ENCODE results near the gene RPA3. TPM values are rescaled to one million over a fixed set of nuclear protein-coding genes. Genes with fewer than 3 reads are reported as not detected.

The RPA3 gene
- total and polyA plus RNA-seq, 9 of the 15 experiments (the other 6 are each of a cell fraction or from before 2014, with no cell fraction given), result 68.5 to 265 (median 125) TPM

DNA sequence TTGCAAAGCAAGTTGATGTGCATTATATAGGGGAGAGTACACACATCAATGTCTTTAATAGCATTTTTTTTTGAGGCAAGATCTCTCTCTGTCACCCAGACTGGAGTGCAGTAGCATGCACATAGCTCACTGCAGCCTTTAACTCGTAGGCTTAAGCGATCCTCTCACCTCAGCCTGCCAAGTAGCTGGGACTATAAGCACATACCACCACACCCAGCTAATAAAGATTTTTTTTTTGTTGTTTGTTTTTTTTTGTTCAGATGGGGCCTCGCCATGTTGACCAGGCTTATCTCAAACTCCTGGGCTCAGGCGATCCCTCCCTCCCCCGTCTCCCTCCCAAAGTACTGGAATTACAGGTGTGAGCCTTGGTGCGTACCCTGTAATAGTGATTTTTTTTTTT, 76.3 kb downstream of the RPA3 start:
- Histone ChIP-seq H3K79me2 (ENCODE audit: control insufficient read depth, insufficient read depth, low read length) (peaks cover 48% of the 10 kb centered on the region), H3K9ac (ENCODE audit: insufficient read depth in 1 of 2, low read depth in 2 of 2, low read length in 2 of 2) (peak overlapping the region; percentile 1 to 82; a peak in 2 of 4 replicates), H4K20me1 (replicated peaks; ENCODE audit: control insufficient read depth, insufficient read depth, low read length) (no peaks in the 10 kb centered on the region), H3K9me3 (replicated peaks; ENCODE audit: control insufficient read depth, insufficient read depth, low read depth, low read length) (0 out of 2 replicates have a peak, but pooled peaks cover 2% of the 10 kb centered on the region), H3K27me3 (ENCODE audit: control insufficient read depth in 2 of 2, insufficient read depth in 2 of 2, low read length in 2 of 2) (no peaks in the 10 kb centered on the region), H3K4me1 (replicated peaks in 1 of 2; ENCODE audit: control insufficient read depth in 2 of 2, insufficient read depth in 2 of 2, low read length in 2 of 2) (peaks cover 0 to 3% of the 10 kb centered on the region in 2 experiments; a peak in 1 of 5 replicates), H3K4me3 (0 out of 2 replicates have a peak overlapping the region, but pooled peaks have one; percentile 62), H3K27ac (ENCODE audit: extremely low read depth, low read depth, low read length) (no peak overlapping the region; the same call in 2 of the 3 replicates), H3K4me2 (ENCODE audit: insufficient read depth, low read length) (peak overlapping the region; percentile 92), H3K9me1 (ENCODE audit: control insufficient read depth, insufficient read depth, low read length) (no peaks in the 10 kb centered on the region), H2AFZ (ENCODE audit: low read depth, low read length) (0 out of 2 replicates have a peak overlapping the region, but pooled peaks have one; percentile 98), H3K36me3 (ENCODE audit: control insufficient read depth, insufficient read depth, low read length) (peaks cover 12% of the 10 kb centered on the region; the same call in 2 of the 3 replicates)
- CTCF ChIA-PET (ENCODE audit: low intra/inter-chr PET ratio), result no interaction called here
- DNase-seq (ENCODE audit: extremely low read depth in 1 of 4, low spot score in 3 of 4) (peak in 1 of 4 experiments; percentile 34), FAIRE-seq (peak; percentile 6), ATAC-seq (peak; percentile 3; the same call in 1 of the 3 replicates)
- in situ Hi-C loops (cut with MboI), result no loop called here
- WGBS (ENCODE audit: insufficient coverage, low coverage, missing lambda C conversion rate), result 3% methylated on average over 6 of the region's 6 CpGs
- POLR2A ChIA-PET, result interaction anchor here (0.7 to 1.6 kb wide), 2 partner anchors 10 to 600 kb away, joined by 3 to 5 read pairs; no protein-coding TSS in a partner anchor
- BruUV-seq (replicated peaks), result no TSS peak
- intact Hi-C loops (cut with micrococcal nuclease), result no loop called here
- TF ChIP-seq, protein P1, sequence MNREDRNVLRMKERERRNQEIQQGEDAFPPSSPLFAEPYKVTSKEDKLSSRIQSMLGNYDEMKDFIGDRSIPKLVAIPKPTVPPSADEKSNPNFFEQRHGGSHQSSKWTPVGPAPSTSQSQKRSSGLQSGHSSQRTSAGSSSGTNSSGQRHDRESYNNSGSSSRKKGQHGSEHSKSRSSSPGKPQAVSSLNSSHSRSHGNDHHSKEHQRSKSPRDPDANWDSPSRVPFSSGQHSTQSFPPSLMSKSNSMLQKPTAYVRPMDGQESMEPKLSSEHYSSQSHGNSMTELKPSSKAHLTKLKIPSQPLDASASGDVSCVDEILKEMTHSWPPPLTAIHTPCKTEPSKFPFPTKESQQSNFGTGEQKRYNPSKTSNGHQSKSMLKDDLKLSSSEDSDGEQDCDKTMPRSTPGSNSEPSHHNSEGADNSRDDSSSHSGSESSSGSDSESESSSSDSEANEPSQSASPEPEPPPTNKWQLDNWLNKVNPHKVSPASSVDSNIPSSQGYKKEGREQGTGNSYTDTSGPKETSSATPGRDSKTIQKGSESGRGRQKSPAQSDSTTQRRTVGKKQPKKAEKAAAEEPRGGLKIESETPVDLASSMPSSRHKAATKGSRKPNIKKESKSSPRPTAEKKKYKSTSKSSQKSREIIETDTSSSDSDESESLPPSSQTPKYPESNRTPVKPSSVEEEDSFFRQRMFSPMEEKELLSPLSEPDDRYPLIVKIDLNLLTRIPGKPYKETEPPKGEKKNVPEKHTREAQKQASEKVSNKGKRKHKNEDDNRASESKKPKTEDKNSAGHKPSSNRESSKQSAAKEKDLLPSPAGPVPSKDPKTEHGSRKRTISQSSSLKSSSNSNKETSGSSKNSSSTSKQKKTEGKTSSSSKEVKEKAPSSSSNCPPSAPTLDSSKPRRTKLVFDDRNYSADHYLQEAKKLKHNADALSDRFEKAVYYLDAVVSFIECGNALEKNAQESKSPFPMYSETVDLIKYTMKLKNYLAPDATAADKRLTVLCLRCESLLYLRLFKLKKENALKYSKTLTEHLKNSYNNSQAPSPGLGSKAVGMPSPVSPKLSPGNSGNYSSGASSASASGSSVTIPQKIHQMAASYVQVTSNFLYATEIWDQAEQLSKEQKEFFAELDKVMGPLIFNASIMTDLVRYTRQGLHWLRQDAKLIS (CRISPR knock-in tag; IDR thresholded peaks at IDR 0.05), result no peak
- TF ChIP-seq TCF7L2 (IDR thresholded peaks at IDR 0.05; ENCODE audit: low read depth, low read length), result no peak
- TF ChIP-seq RBM15 (IDR thresholded peaks at IDR 0.05; ENCODE audit: insufficient read depth, low read length), result no peak
- TF ChIP-seq MYBL2 (IDR thresholded peaks at IDR 0.05; ENCODE audit: low read depth), result no peak
- no peak for TF ChIP-seq MYBL2 (CRISPR knock-in tag; IDR thresholded peaks at IDR 0.05; ENCODE audit: borderline replicate concordance)
- no peak for TF ChIP-seq BRCA1 (IDR thresholded peaks at IDR 0.05)
- TF ChIP-seq BRCA1 (CRISPR knock-in tag; IDR thresholded peaks at IDR 0.05), result no peak
- no peak for TF ChIP-seq IRF2 (CRISPR knock-in tag; IDR thresholded peaks at IDR 0.05)
- no peak for TF ChIP-seq PTTG1 (tag; IDR thresholded peaks at IDR 0.05; ENCODE audit: low read depth)
- no peak for TF ChIP-seq NRF1 (conservative IDR thresholded peaks at IDR 0.05 in 1 of 2, IDR thresholded peaks at IDR 0.05 in 1 of 2)
- TF ChIP-seq SMARCE1 (IDR thresholded peaks at IDR 0.05), result 0 out of 2 replicates have a peak, but pooled peaks have one; percentile 23
- no peak for TF ChIP-seq MAFF (IDR thresholded peaks at IDR 0.05; ENCODE audit: low read length)
- TF ChIP-seq, protein P2, sequence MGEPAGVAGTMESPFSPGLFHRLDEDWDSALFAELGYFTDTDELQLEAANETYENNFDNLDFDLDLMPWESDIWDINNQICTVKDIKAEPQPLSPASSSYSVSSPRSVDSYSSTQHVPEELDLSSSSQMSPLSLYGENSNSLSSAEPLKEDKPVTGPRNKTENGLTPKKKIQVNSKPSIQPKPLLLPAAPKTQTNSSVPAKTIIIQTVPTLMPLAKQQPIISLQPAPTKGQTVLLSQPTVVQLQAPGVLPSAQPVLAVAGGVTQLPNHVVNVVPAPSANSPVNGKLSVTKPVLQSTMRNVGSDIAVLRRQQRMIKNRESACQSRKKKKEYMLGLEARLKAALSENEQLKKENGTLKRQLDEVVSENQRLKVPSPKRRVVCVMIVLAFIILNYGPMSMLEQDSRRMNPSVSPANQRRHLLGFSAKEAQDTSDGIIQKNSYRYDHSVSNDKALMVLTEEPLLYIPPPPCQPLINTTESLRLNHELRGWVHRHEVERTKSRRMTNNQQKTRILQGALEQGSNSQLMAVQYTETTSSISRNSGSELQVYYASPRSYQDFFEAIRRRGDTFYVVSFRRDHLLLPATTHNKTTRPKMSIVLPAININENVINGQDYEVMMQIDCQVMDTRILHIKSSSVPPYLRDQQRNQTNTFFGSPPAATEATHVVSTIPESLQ (CRISPR knock-in tag; IDR thresholded peaks at IDR 0.05), result no peak
- no peak for TF ChIP-seq RBM25 (IDR thresholded peaks at IDR 0.05; ENCODE audit: low read depth, low read length, severe bottlenecking)
- TF ChIP-seq ZNF384 (IDR thresholded peaks at IDR 0.05; ENCODE audit: low read depth, low read length), result peak; percentile 59
- no peak for TF ChIP-seq FOS (IDR thresholded peaks at IDR 0.05; ENCODE audit: extremely low read depth, insufficient read length)
- no peak for TF ChIP-seq NEUROD1 (IDR thresholded peaks at IDR 0.05; ENCODE audit: borderline replicate concordance, low read depth, low read length, partially characterized antibody)
